Measurements from ENCODE around the gene CNOT4.

CNOT4 gene

DNA sequence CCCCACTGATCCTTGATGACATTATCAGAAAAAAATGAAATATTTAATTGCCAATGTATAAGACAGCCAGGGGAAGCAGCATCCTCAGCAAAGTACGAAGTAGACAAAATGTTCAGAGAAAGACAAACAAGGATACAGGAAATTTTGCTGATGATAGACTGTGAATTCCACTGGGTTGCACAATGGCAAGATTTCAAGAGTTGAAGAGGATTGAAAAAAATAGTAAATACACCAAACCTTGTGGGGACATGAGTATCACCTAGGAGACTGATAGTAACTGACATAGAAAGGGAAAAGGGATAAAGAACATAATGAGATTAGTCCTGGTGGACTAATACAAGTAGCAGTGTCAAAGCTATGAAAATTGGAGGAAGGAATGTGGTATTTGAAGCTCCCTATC is 16.5 kb downstream of the CNOT4 start:
- Histone ChIP-seq H3K4me1 (peaks cover 5% of the 10 kb centered on the region; the same call in 1 of the 2 replicates), H3K27me3 (no peaks in the 10 kb centered on the region), H3K4me3 (ENCODE audit: low read depth, low read length) (no peak overlapping the region), H3K36me3 (no peaks in the 10 kb centered on the region), H3K9me3 (no peaks in the 10 kb centered on the region; the same call in 1 of the 2 replicates)
- no peak for DNase-seq
- TF ChIP-seq, protein P1, sequence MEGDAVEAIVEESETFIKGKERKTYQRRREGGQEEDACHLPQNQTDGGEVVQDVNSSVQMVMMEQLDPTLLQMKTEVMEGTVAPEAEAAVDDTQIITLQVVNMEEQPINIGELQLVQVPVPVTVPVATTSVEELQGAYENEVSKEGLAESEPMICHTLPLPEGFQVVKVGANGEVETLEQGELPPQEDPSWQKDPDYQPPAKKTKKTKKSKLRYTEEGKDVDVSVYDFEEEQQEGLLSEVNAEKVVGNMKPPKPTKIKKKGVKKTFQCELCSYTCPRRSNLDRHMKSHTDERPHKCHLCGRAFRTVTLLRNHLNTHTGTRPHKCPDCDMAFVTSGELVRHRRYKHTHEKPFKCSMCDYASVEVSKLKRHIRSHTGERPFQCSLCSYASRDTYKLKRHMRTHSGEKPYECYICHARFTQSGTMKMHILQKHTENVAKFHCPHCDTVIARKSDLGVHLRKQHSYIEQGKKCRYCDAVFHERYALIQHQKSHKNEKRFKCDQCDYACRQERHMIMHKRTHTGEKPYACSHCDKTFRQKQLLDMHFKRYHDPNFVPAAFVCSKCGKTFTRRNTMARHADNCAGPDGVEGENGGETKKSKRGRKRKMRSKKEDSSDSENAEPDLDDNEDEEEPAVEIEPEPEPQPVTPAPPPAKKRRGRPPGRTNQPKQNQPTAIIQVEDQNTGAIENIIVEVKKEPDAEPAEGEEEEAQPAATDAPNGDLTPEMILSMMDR (IDR thresholded peaks at IDR 0.05; ENCODE audit: low read depth, low read length) = no peak

DNA sequence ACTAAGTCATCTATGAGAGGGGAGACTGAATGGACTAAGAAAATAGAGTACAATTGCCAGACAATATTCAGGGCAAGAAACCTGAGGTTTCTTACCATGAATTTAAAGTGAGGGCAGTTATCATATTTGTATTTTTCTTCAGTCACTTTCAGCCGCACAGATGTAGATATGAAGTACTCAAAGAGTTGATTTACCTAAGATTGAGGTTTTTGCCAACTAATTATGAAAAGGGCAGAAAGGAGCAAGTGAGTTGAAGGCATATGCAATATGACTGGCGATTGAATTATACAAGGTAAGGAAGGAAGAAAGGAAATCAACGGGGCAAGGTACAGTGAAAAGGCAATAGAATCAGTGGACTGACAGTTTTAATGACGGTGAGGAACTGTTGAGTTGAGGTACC is 17.8 kb downstream of the CNOT4 start:
- H3K27me3 ChIP-seq = no peaks in the 10 kb centered on the region
- no peak overlapping the region for H3K4me3 ChIP-seq (ENCODE audit: low read depth, low read length)
- no peaks in the 10 kb centered on the region for H3K36me3 ChIP-seq
- H3K4me1 ChIP-seq = peaks cover 5% of the 10 kb centered on the region; the same call in 1 of the 2 replicates
- no peak for DNase-seq
- TF ChIP-seq, protein P1 (IDR thresholded peaks at IDR 0.05; ENCODE audit: low read depth, low read length) = no peak
- H3K9me3 ChIP-seq = no peaks in the 10 kb centered on the region; the same call in 1 of the 2 replicates

DNA sequence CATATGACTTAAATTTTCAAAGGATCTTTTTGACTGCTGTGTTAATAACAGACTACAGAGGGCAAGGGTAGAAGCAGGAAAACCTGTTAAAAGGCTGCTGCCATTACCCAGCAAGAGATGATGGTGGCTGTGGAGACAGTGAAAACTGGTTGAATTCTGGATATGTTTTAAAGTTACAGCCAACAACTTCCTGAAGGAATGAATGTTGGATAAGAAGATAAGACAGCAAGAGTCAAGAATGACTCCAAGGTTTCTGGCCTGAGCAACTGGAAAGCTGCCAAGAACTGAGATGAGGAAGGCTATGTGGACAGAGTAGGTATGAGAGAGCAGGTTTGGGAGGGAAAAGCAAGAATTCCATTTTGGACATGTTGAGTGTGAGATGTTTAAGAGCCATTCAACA is 19.1 kb downstream of the CNOT4 start:
- Histone ChIP-seq H3K4me1 (peaks cover 5% of the 10 kb centered on the region; the same call in 1 of the 2 replicates), H3K36me3 (peaks cover 4% of the 10 kb centered on the region; the same call in 1 of the 2 replicates), H3K9me3 (no peaks in the 10 kb centered on the region; the same call in 1 of the 2 replicates), H3K27me3 (no peaks in the 10 kb centered on the region), H3K4me3 (ENCODE audit: low read depth, low read length) (no peak overlapping the region)
- no peak for DNase-seq
- TF ChIP-seq, protein P1 (IDR thresholded peaks at IDR 0.05; ENCODE audit: low read depth, low read length) = no peak

DNA sequence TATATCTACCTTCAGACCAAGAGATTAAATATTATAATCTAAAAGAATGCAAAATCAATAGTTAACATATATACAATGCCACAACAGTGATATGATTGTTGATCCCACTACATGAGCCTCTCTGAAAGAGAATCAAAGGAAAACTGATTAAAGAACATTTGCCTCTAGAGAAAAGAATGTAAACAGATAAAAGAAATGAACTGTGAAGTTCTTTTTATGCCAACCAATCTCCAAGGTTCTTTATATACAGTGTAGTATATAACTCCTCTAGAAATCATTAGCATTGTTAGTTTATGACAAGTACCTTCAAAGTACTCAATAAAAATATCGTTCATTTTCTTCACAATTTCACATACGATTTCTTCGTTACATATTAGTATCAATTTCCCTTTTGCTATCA is 20.1 kb downstream of the CNOT4 start:
- TF ChIP-seq, protein P1 (IDR thresholded peaks at IDR 0.05; ENCODE audit: low read depth, low read length) = no peak
- H3K9me3 ChIP-seq = no peaks in the 10 kb centered on the region; the same call in 1 of the 2 replicates
- peaks cover 5% of the 10 kb centered on the region; the same call in 1 of the 2 replicates for H3K4me1 ChIP-seq
- H3K4me3 ChIP-seq (ENCODE audit: low read depth, low read length) = no peak overlapping the region
- H3K36me3 ChIP-seq = peaks cover 4% of the 10 kb centered on the region; the same call in 1 of the 2 replicates
- DNase-seq = no peak
- H3K27me3 ChIP-seq = no peaks in the 10 kb centered on the region

DNA sequence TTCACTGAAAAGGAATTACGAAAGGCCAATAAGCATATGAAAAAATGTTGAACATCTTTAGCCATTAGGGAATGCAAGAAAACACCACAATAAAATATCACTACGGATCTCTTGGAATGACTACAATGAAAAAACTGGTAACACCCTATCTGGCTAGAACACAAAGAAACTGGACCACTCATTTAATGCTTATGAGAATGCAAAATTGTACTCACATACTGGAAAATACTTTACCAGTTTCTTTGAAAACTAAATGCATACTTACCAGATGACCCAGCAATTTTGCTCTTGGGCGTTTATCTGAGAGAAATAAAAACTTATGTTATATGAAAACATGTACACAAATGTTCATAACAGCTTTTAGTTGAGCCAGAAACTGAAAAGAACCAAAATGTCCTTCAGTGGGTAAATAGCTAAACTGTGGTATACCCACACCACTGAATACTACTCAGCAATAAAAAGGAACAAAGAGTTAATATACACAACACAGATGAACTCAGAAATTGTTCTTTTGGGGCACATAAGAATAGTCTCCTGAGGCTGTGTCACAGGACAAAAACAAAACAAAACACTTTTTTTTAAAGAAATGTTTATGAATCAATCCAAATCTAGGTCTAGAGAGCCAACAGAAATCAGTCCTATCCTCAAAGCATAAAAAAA is 23.5 kb downstream of the CNOT4 start:
- Histone ChIP-seq H3K36me3 (peaks cover 4% of the 10 kb centered on the region; the same call in 1 of the 2 replicates), H3K9me3 (no peaks in the 10 kb centered on the region; the same call in 1 of the 2 replicates), H3K27me3 (no peaks in the 10 kb centered on the region), H3K4me3 (ENCODE audit: low read depth, low read length) (no peak overlapping the region), H3K4me1 (peaks cover 8% of the 10 kb centered on the region)
- no peak for DNase-seq
- TF ChIP-seq, protein P1 (IDR thresholded peaks at IDR 0.05; ENCODE audit: low read depth, low read length) = no peak

DNA sequence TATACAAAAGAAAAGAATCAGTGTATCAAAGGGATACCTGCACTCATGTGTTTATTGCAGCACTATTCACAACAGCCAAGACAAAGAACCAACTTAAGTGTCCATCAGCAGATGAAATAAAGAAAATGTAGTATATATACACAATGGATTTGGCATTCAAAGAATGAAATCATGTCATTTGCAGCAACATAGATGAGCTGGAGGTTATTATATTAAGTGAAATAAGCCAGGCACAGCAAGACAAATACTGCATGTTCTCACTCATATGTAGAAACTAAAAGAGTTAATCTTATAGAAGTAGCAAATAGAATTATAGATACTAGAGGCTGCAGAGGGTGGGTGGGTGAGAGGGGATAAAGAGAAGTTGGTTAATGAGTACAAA is 28.3 kb downstream of the CNOT4 start:
- no peaks in the 10 kb centered on the region for H3K27me3 ChIP-seq
- no peaks in the 10 kb centered on the region for H3K9me3 ChIP-seq
- H3K4me3 ChIP-seq (ENCODE audit: low read depth, low read length) = no peak overlapping the region
- peaks cover 5% of the 10 kb centered on the region for H3K4me1 ChIP-seq
- no peak for DNase-seq
- TF ChIP-seq, protein P1 (IDR thresholded peaks at IDR 0.05; ENCODE audit: low read depth, low read length) = no peak
- peaks cover 4% of the 10 kb centered on the region; the same call in 1 of the 2 replicates for H3K36me3 ChIP-seq
